SKM-1 treated with dmso at 0.1 percent for 144 hours (cell line): ENCODE data around the gene ATP5F1B.
"Not testable (repeated sequence)": the region's sequence is repeated elsewhere in the genome, so short reads cannot be mapped to it uniquely, and the experiment has no call there.

Experiments used
- DNase-seq: peaks from one replicate; lab custom pipeline; 2025; ENCODE audit not compliant: unreplicated experiment; lab: John Stamatoyannopoulos, UW

The ATP5F1B gene

GRCh38 chr12:56653781-56654180 is 8.0 kb upstream of the ATP5F1B start:
- not testable (repeated sequence) for DNase-seq

DNA sequence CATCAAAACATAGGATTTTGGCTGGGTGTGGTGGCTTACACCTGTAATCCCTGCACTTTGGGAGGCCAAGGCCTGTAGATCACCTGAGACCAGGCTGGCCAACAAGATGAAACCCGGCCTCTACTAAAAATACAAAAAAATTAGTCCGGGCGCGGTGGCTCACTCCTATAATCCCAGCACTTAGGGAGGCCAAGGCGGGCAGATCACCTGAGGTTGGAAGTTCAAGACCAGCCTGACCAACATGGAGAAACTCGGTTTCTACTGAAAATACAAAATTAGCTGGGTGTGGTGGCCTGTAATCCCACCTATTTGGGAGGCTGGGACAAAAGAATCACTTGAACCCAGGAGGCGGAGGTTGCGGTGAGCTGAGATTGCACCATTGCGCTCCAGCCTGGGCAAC is 2.2 kb upstream of the ATP5F1B start:
- DNase-seq, result not testable (repeated sequence)

- DNase-seq, result no peak
These were observed 525 bp downstream of the ATP5F1B start for GRCh38 chr12:56645201-56645716.

DNA sequence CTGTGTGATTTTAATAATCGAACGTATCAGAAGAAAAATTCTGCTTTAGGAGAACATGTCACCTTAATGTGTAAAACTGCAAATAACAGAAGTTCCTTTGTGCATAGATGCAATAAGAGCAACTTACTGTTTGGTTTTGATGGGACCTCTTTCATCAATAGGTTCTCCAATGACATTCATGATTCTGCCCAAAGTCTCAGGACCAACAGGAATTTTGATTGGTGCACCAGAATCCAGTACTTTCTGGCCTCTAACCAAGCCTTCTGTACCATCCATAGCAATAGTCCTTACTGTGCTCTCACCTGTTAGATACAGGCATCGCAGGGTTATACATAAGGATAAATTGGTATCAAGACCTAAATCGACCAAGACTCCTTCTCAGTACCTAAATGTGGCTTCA is 1.1 kb downstream of the ATP5F1B start:
- no peak for DNase-seq

DNA sequence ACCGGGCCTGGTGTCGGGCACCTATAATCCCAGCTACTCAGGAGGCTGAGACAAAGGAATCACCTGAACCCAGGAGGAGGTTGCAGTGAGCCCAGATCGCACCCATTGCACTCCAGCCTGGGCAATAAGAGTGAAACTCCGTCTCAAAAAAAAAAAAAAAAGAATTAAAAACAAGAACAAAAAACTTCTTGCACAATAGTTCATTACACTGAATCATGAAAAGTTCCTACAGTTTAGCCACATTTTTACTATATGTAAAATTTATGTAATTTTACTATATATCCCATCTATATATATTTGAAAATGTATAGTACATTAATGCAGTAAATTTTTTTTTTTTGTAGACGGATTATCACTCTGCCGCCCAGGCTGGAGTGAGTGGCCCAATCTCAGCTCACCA is 4.6 kb downstream of the ATP5F1B start:
- DNase-seq, result no peak

DNA sequence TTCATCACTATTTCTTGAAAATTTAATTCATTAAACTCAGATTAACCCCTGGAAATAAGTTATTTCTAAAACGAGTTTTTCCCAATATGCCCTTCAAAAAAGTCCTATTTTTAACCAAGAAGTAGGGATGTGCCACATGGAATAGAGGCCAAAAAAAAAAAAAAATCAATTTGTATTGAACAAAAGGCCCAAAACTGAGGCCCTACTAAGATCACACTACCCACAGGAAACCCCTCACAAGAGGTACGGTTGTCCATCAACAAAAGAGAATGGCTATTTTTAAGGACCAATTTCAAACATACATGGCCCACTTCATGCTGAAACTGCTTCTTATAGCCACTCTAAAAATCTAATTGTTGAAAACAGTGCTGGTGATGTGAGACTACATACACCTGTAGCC is 8.2 kb downstream of the ATP5F1B start:
- no peak for DNase-seq

- peak; percentile 68 for DNase-seq
These were observed 8.9 kb downstream of the ATP5F1B start for GRCh38 chr12:56636675-56637540.

DNA sequence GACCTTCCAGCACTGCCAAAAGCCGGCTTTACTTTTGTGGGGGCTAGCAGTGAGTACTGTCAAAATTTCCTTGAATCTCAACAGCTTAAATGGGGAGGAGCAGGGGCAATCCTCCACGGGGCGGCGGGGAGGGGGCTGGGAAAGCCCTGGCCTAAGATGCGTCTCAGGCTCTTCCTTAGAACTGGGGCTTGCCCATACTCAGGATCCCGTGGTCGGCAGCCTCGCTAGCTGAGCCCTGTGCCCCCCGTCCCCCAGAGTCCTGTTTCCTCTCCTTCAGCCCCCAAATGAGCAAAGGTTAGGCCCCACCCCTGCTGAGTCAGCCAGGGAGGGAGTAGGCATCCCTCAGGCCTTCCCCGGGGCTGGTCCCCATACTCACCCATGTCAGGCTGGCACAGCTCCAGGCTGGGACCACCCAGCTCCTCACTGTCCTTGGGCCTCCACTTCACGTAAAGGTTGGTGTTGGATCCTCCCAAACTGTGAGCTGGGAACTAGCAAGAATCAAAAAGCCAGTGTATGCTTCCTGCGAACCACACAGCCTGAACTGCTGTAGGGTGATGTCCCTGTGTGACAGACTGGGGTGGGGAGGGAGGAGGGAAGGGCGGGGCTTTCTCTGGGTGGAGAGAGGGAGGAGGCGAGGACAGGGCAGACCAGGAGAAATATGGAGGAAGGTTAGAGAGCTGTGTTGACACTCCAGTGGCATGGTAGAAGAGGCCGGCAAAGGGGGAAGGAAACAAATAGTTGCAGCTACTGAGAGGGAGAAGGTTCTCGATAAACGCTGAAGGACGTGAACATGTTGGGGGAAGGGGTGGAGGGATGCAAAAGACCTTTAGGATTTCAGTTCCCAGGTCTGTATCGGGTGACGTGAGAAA is 9.7 kb downstream of the ATP5F1B start:
- DNase-seq, result peak; percentile 59

DNA sequence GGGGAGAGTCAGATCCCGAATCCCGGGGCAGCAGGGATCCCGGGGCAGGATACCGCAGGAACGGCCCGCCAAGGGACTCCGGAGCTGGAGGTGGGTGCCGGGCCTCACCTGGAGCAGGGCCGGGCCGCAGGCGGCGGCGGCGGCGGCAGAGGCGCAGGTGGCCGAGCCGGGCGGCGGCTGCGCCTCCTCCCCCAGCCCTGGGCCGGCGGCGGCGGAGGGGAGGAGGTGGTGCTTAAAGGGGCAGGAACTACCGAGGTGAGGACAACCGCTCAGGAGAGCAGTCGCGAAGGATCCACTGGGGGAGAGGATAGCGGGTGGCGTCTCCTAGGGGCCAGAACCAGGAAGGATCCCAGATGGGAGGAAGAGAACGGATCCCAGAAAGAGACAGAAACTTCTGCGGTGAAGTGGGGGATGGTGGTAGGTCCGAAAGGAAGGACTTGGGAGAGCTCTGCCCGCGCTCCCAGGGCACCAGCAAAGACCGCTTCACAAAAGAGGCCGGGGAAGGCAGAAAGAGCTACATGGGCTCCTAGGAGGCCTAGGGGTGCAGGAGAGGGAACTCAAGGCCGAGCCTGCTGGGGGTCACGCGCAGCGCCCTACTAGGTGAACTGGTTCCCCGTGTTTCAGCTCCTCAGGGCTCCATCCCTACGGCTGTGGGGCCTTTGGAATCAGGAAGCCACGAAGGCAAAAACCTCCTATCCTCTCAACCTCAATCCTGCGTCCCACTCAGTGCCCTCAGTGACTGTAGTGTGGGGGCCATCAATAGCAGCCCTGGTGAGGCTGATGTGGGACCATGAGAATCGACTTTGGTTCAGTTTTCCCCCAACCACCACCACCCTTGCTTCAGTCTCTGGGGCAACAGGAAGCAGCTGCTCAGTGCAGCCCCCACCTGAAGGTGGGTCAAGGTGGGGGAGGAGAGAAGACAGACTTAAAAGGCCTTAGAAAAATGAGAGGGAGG is 10.7 kb downstream of the ATP5F1B start:
- peak; percentile 23 for DNase-seq

GRCh38 chr12:56634242-56634836 is 11.4 kb downstream of the ATP5F1B start:
- no peak for DNase-seq

DNA sequence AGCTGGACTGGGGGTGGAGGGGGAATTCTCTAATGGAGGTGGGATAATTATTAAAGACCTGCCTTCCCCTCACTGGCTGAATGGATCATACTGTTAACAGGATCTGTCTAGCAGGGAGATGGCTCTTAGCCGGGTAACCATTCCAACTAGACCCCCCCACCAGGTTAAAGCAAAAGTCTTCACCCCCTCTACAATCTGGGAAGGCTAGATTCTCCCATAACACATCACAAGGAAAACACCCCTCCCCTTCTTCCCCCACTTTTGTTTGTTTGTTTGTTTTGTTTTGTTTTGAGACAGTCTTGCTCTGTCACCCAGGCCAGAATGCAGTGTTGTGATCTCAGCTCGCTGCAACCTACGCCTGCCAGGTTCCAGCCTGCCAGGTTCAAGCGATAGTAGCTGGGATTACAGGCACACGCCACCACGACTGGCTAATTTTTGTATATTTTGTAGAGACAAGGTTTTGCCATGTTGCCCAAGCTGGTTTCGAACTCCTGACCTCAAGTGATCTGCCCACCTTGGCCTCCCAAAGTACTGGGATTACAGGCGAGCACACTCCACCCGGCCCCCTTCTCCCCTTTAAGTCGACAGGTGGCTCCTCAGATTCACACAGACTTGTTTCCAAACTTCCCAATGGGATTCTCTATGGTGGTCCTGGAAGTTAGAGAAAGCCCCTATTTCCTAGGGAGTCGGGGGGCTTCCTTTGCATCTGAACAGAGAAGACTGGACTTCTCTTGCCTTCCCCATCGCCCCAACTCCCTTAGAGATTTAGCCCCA is 12.1 kb downstream of the ATP5F1B start:
- DNase-seq, result no peak

DNA sequence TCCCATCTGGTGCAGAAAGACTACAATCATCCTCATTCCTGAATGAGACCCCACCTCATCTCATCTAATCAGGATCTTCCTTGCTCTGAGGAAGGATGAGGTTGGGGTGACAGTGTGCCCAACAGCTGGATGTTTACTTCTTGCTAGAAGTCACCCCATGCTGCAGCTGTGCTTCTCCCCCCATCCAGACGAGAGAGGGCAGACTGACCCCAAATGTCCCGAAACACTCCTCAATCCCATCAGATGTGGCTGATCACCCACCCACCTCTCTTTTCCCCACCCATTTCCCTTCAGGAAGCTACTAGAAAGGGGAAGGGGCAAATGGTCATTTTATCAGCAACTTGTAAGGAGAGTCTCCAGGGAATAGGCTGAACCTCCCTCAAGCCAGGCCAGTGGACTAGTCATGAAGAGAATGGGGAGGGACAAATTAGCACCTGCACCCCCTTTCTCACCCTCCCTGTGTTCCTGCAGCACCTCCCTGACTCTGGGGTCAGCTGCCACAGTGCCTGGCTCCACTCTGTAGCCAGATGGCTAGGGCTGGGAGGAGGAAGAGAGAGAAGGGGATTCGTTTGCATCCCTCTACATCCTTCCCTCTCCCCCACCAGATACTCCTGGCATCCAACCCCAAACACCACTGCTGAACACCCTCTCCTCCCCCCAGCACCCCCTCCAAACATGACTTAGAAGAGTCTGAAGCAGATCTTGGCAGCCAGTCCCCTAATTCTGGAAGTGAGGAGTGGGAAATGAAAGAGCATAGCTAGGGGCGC is 12.9 kb downstream of the ATP5F1B start:
- no peak for DNase-seq

GRCh38 chr12:56631790-56632700 is 13.7 kb downstream of the ATP5F1B start:
- no peak for DNase-seq

GRCh38 chr12:56630180-56630632 is 15.6 kb downstream of the ATP5F1B start, which contains the start of gene BAZ2A:
Gene BAZ2A (minus strand): TSS chr12:56630326. CDS start chr12:56617530, 12,796 bp downstream.
- DNase-seq, result peak; percentile 52

GRCh38 chr12:56629459-56630179 is 16.2 kb downstream of the ATP5F1B start:
- DNase-seq, result no peak

- peak; percentile 5 for DNase-seq
These were observed 16.9 kb downstream of the ATP5F1B start for GRCh38 chr12:56628671-56629458.
